BLaER1 treated with 17β-estradiol and CSF1 and Interleukin-3, amounts not matched to agents 10 nM and 100 nM (cell line): ENCODE results near the gene SLC24A5.

Source experiments
- H3K27ac ChIP-seq, 11 experiments: shearing (Covaris generic); formaldehyde crosslinking; 2 replicates each; pipeline ENCODE4 v1.8.1; 2022
- H3K27me3 ChIP-seq, 11 experiments: shearing (Covaris generic); formaldehyde crosslinking; 2 replicates each; pipeline ENCODE4 v1.8.1; 2022
- H3K36me3 ChIP-seq, 11 experiments: shearing (Covaris generic); formaldehyde crosslinking; 2 replicates each; pipeline ENCODE4 v1.8.1; 2022
- H3K4me1 ChIP-seq, 10 experiments: shearing (Covaris generic); formaldehyde crosslinking; 2 replicates each; pipeline ENCODE4 v1.8.1; 2022
- H3K4me2 ChIP-seq, 11 experiments: shearing (Covaris generic); formaldehyde crosslinking; 2 replicates each; pipeline ENCODE4 v1.8.1; 2022
- H3K4me3 ChIP-seq, 10 experiments: shearing (Covaris generic); formaldehyde crosslinking; 2 replicates each; pipeline ENCODE4 v1.8.1; 2022
- H3K9ac ChIP-seq, 11 experiments: shearing (Covaris generic); formaldehyde crosslinking; 2 replicates each; pipeline ENCODE4 v1.8.1; 2022
- H3K9me3 ChIP-seq, 11 experiments: shearing (Covaris generic); formaldehyde crosslinking; replicated peaks in 1 of 11; 2 replicates each; pipeline ENCODE4 v1.8.1; 2022
- H4K20me1 ChIP-seq, 11 experiments: shearing (Covaris generic); formaldehyde crosslinking; 2 replicates each; pipeline ENCODE4 v1.8.1; 2022
- Cebpa-rat ChIP-seq, 11 experiments: shearing (Covaris generic); IDR thresholded peaks; 2 replicates each; pipeline ENCODE4 v1.8.1; 2022

Gene SLC24A5

DNA sequence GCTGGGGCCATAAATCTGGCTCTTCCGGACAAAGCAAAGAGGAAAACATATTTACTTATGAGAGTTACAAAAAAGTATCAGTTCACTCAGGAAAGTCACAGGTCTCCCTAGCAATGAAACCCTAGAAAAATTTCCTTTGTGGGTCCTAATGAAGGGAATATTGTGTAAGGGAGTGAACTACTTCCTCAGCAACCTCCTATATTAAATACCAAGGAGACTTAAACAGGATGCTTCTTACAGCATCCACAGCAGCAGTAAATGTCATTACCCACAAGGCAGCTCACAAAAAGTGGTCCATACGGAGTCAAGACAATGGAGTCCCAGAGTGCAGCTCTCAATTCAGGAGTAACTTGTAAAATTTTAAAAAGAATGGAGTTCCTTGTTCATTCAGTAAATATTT, 14.9 kb upstream of the SLC24A5 start:
- H3K9me3 ChIP-seq: no peaks in the 10 kb centered on the region
- H3K9ac ChIP-seq: no peak overlapping the region
- peaks cover 0 to 4% (median 0%) of the 10 kb centered on the region in 10 experiments; a peak in 1 of 20 replicates for H3K4me1 ChIP-seq
- no peaks in the 10 kb centered on the region for H3K36me3 ChIP-seq
- H3K4me2 ChIP-seq: no peak overlapping the region
- H3K4me3 ChIP-seq: no peak overlapping the region
- H4K20me1 ChIP-seq: no peaks in the 10 kb centered on the region
- TF ChIP-seq Cebpa-rat (IDR thresholded peaks at IDR 0.05): no peak
- H3K27ac ChIP-seq: no peak overlapping the region
- H3K27me3 ChIP-seq: no peaks in the 10 kb centered on the region

DNA sequence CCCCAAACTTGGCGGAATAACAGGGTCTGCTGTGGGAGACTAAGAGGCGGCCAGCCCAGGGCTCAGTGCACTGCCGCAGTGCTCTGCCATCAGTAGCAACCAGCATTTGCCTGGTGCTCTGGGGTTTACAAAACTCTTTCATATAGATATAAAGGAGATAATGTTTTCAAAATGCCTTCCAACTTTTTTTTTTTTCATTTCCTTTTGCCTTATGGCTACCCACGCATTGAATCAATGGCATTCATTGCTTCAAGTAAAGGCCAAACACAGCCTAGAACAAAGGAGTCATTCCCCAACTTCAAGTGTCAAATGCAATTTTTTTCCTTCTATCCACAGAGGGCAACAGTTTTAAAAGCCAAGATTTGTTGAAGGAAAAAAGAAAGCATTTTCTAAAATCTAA, 11.6 kb upstream of the SLC24A5 start:
- TF ChIP-seq Cebpa-rat (IDR thresholded peaks at IDR 0.05): no peak
- no peaks in the 10 kb centered on the region for H3K27me3 ChIP-seq
- H3K4me1 ChIP-seq: no peaks in the 10 kb centered on the region
- H3K4me3 ChIP-seq: no peak overlapping the region
- no peak overlapping the region for H3K27ac ChIP-seq
- H3K9ac ChIP-seq: no peak overlapping the region
- no peaks in the 10 kb centered on the region for H3K9me3 ChIP-seq
- no peak overlapping the region for H3K4me2 ChIP-seq
- H3K36me3 ChIP-seq: no peaks in the 10 kb centered on the region
- no peaks in the 10 kb centered on the region for H4K20me1 ChIP-seq

DNA sequence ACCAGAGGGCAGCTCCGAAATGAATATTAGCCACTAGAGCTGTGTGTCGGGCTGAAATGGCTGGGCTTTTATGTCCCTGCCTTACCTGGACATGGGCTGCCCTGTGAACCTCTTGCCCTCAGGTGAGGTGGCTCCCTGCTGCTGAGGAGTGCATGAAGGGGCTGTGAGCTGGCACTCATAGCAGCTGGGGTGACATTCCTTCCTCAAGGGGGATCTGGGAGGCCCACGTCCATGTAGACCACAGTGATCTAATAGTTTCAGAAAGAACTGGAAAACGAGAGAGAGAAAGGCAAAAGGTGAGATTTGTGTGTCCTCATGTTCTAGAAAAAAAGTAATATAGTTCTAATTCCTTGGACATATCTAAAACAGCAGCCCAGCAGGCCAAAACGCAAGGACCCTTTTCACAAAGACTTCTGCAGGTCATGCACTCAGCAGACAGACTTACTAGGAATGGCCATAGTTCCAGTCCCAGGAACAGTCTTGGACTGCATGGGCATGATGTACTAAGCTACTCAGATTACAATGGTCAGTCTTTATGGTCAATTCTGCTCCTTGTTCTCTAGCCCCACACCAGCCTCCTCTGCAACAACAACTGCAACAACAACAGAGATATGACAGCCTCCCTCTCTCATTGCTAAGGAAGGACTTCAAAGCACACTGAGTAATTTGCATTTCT, 10.8 kb upstream of the SLC24A5 start:
- TF ChIP-seq Cebpa-rat (IDR thresholded peaks at IDR 0.05): no peak
- Histone ChIP-seq H4K20me1 (no peaks in the 10 kb centered on the region), H3K27me3 (no peaks in the 10 kb centered on the region), H3K4me2 (no peak overlapping the region), H3K9me3 (no peaks in the 10 kb centered on the region), H3K36me3 (no peaks in the 10 kb centered on the region), H3K4me3 (no peak overlapping the region), H3K27ac (no peak overlapping the region), H3K4me1 (no peaks in the 10 kb centered on the region), H3K9ac (no peak overlapping the region)

DNA sequence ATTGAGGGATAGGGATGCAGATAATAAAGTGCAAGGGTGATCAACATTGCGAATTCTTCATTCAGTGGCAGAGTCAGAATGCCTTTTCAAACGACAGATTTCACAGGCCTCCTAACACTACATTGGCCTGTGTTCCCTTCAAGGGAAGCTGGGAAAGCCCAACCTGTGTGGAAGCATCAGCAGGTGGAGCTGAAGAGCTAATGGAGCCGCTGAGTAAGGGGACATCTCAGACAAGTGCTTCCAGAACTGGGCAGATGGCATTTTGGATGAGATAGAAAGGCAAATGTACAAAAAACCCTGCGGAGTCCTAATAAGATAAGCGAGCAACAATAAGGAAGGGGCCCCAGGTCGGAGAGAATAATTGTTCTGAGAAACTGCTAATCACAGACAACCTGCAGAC, 8.5 kb upstream of the SLC24A5 start:
- TF ChIP-seq Cebpa-rat (IDR thresholded peaks at IDR 0.05): no peak
- no peaks in the 10 kb centered on the region for H4K20me1 ChIP-seq
- H3K36me3 ChIP-seq: no peaks in the 10 kb centered on the region
- H3K27ac ChIP-seq: no peak overlapping the region
- no peaks in the 10 kb centered on the region for H3K4me1 ChIP-seq
- no peak overlapping the region for H3K9ac ChIP-seq
- H3K27me3 ChIP-seq: no peaks in the 10 kb centered on the region
- no peak overlapping the region for H3K4me2 ChIP-seq
- H3K9me3 ChIP-seq: no peaks in the 10 kb centered on the region
- no peak overlapping the region for H3K4me3 ChIP-seq

DNA sequence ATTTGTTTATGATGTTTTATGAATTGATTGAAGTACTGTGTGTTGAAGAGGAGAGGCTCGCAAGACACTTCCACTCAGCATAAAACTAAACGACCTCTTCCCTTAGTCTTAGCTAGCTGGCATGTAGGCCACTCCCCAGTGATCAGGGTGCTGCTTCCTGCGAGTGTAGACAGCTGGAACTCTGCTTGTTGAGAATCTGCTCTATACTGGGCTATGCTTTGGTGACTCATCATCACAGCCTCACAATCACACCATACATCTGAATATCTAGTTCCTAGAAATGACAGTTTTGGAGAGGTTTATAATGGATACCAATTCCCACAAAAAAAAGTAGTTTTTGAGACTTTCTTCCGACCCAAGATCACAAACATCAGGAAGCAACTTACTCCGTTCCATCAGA, 1.5 kb upstream of the SLC24A5 start:
- no peaks in the 10 kb centered on the region for H3K27me3 ChIP-seq
- H4K20me1 ChIP-seq: no peaks in the 10 kb centered on the region
- no peaks in the 10 kb centered on the region for H3K4me1 ChIP-seq
- no peak overlapping the region for H3K27ac ChIP-seq
- H3K4me3 ChIP-seq: no peak overlapping the region
- no peak for TF ChIP-seq Cebpa-rat (IDR thresholded peaks at IDR 0.05)
- H3K36me3 ChIP-seq: no peaks in the 10 kb centered on the region
- H3K4me2 ChIP-seq: no peak overlapping the region
- no peak overlapping the region for H3K9ac ChIP-seq
- no peaks in the 10 kb centered on the region for H3K9me3 ChIP-seq

- no peaks in the 10 kb centered on the region for H3K36me3 ChIP-seq
- H3K27me3 ChIP-seq: no peaks in the 10 kb centered on the region
- H4K20me1 ChIP-seq: no peaks in the 10 kb centered on the region
- no peak overlapping the region for H3K9ac ChIP-seq
- H3K4me1 ChIP-seq: no peaks in the 10 kb centered on the region
- TF ChIP-seq Cebpa-rat (IDR thresholded peaks at IDR 0.05): no peak
- H3K4me2 ChIP-seq: no peak overlapping the region
- no peak overlapping the region for H3K4me3 ChIP-seq
- H3K27ac ChIP-seq: no peak overlapping the region
- no peaks in the 10 kb centered on the region for H3K9me3 ChIP-seq
Measured at GRCh38 chr15:48121849-48122248, 1.1 kb downstream of the SLC24A5 start.

DNA sequence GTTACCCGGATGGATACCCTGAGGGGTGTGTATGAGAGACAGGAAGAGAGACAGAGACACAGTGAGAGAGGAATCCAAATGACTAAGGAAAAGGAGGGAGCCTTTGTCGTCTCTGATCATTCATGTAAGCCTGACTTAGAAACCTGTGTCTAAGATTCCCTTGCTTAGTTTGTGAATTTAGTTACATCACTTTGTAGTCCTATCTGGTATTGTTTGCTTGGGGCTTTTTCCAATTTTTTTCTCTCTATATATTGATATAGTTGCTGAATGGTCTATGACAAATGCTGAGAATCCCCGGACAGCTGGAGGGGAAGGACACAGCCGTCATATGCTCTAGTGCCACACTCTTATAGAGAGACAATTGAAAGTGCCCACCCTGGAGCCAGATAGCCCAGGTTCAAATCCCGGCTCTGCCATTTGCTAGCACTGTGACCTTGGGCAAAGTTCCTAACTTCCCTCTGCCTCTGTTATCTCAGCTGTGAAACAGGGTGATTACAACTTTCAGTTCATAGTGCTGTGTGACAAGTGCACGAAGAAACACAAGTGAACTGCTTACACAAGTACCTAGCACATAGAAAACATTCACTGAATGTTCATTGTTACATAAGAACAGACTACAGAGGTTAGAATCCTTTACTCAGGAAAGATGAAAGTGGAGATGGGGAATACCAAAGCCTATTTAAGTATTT, 6.0 kb downstream of the SLC24A5 start:
- Histone ChIP-seq H3K27ac (no peak overlapping the region), H3K4me3 (no peak overlapping the region), H3K9ac (no peak overlapping the region), H3K36me3 (no peaks in the 10 kb centered on the region), H4K20me1 (no peaks in the 10 kb centered on the region), H3K27me3 (no peaks in the 10 kb centered on the region), H3K4me2 (no peak overlapping the region), H3K9me3 (no peaks in the 10 kb centered on the region), H3K4me1 (no peaks in the 10 kb centered on the region)
- TF ChIP-seq Cebpa-rat (IDR thresholded peaks at IDR 0.05): no peak

GRCh38 chr15:48131324-48131723, 10.5 kb downstream of the SLC24A5 start:
- no peak for TF ChIP-seq Cebpa-rat (IDR thresholded peaks at IDR 0.05)
- no peak overlapping the region for H3K9ac ChIP-seq
- H3K4me1 ChIP-seq: no peaks in the 10 kb centered on the region
- no peaks in the 10 kb centered on the region for H3K9me3 ChIP-seq
- H3K4me2 ChIP-seq: no peak overlapping the region
- no peak overlapping the region for H3K27ac ChIP-seq
- no peak overlapping the region for H3K4me3 ChIP-seq
- no peaks in the 10 kb centered on the region for H3K36me3 ChIP-seq
- H3K27me3 ChIP-seq: no peaks in the 10 kb centered on the region
- H4K20me1 ChIP-seq: no peaks in the 10 kb centered on the region

- H3K4me2 ChIP-seq: no peak overlapping the region
- no peaks in the 10 kb centered on the region for H3K4me1 ChIP-seq
- H3K4me3 ChIP-seq: no peak overlapping the region
- no peaks in the 10 kb centered on the region for H3K27me3 ChIP-seq
- H3K36me3 ChIP-seq: no peaks in the 10 kb centered on the region
- no peaks in the 10 kb centered on the region for H3K9me3 ChIP-seq
- TF ChIP-seq Cebpa-rat (IDR thresholded peaks at IDR 0.05): no peak
- no peak overlapping the region for H3K9ac ChIP-seq
- H4K20me1 ChIP-seq: no peaks in the 10 kb centered on the region
- H3K27ac ChIP-seq: no peak overlapping the region
Measured at GRCh38 chr15:48132874-48133273, 12.1 kb downstream of the SLC24A5 start.

DNA sequence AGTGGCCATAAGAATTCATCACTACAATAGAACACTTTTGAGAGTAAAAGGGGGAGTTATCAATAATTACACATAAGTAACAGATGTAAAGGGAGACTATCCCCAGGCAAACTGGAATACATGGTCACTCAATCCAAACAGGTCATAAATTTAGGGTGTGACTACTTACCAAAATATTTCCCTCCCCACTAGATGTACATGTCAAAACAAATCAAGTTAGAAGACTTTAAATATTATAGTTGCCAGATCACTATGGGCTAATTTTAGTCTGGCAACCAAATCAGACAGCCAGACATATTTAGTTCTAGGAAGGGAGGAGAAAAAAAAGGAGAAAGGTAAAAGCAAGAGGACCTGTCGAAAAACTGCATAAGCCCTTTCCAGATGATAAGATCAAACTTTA, 23.1 kb downstream of the SLC24A5 start:
- no peak overlapping the region for H3K4me2 ChIP-seq
- no peaks in the 10 kb centered on the region for H3K27me3 ChIP-seq
- H3K36me3 ChIP-seq: no peaks in the 10 kb centered on the region
- H3K4me1 ChIP-seq: peaks cover 0 to 11% (median 0%) of the 10 kb centered on the region in 10 experiments; a peak in 4 of 20 replicates
- H3K27ac ChIP-seq: no peak overlapping the region
- TF ChIP-seq Cebpa-rat (IDR thresholded peaks at IDR 0.05): no peak
- H3K9ac ChIP-seq: no peak overlapping the region
- H3K9me3 ChIP-seq: no peaks in the 10 kb centered on the region
- H3K4me3 ChIP-seq: no peak overlapping the region
- no peaks in the 10 kb centered on the region for H4K20me1 ChIP-seq
